WERI-Rb-1 (cell line): Measurements from ENCODE around the gene EIF1.

Experiments used
- DNase-seq: peaks from one replicate; pipeline ENCODE4 v3.0.0-alpha.2; 2020
- H3K27ac ChIP-seq: fragments of 250-450 bp; sonication (Bioruptor Pico); 2 replicates; pipeline ENCODE4 v1.5.1; 2020; ENCODE audit warnings: mild to moderate bottlenecking, moderate library complexity
- H3K27me3 ChIP-seq: fragments of 250-450 bp; sonication (Bioruptor Pico); 2 replicates; pipeline ENCODE4 v1.5.1; 2021; ENCODE audit warnings: mild to moderate bottlenecking, low read depth, moderate library complexity; ENCODE audit not compliant: insufficient read depth, severe bottlenecking
- H3K36me3 ChIP-seq: fragments of 250-450 bp; sonication (Bioruptor Pico); 2 replicates; pipeline ENCODE4 v1.5.1; 2020; ENCODE audit warnings: mild to moderate bottlenecking, moderate library complexity
- H3K4me3 ChIP-seq: 2 replicates; pipeline ENCODE4 v1.5.1; 2011; ENCODE audit warnings: low read depth, mild to moderate bottlenecking, control low read depth, low read length
- H3K9me3 ChIP-seq: fragments of 250-450 bp; sonication (Bioruptor Pico); 2 replicates; pipeline ENCODE4 v1.5.1; 2021; ENCODE audit warnings: mild to moderate bottlenecking, moderate library complexity; ENCODE audit not compliant: severe bottlenecking
- TF ChIP-seq, protein P1 (sequence below): IDR thresholded peaks from 2 replicates; pipeline ENCODE4 v1.5.1; 2011; ENCODE audit warnings: low read depth, mild to moderate bottlenecking, control low read depth, inconsistent platforms, low read length

EIF1 gene

DNA sequence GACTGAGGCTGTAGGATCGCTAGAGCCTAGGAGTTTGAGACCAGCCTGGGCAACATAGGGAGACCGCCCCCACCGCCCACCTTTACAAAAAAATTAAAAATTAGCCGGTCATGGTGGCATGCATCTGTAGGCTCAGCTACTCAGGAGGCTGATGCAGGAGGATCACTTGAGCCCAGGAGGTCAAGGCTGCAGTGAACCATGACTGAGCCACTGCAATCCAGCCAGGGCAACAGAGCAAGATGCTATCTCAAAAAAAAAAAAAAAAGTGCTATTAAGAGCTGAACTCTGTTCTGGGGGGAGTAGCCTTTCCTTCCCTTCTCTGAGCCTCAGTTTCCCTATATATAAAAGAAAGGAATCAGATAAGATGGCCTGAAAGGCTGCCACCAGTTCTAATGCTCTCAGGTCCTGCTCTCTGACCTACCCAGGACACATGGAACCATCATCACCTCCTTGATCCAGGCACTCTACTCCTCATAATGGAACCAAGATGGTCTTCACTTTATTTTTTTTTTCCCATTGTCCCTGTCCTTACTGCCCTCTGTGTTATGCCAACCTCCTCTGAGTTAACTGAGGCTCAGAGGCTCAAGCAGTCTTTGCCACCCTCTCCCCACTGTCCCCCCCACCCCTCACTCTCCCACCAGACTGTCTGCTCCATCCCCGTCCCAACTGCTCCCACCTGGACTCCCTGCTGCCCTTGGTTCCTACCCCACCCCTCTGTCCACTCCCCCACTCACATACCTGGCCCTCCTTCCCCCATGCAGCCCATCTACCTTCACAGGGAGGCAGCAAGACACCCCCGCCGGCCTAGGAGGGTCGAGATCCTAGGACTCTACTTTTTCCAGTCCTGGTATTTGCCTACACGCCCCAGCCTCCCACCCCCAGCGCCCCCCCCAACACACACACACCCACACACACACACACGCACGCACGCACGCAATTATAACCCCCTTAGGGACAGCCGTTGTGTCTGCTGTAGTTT, 23.8 kb upstream of the EIF1 start:
- H3K36me3 ChIP-seq: no peaks in the 10 kb centered on the region
- TF ChIP-seq, protein P1, sequence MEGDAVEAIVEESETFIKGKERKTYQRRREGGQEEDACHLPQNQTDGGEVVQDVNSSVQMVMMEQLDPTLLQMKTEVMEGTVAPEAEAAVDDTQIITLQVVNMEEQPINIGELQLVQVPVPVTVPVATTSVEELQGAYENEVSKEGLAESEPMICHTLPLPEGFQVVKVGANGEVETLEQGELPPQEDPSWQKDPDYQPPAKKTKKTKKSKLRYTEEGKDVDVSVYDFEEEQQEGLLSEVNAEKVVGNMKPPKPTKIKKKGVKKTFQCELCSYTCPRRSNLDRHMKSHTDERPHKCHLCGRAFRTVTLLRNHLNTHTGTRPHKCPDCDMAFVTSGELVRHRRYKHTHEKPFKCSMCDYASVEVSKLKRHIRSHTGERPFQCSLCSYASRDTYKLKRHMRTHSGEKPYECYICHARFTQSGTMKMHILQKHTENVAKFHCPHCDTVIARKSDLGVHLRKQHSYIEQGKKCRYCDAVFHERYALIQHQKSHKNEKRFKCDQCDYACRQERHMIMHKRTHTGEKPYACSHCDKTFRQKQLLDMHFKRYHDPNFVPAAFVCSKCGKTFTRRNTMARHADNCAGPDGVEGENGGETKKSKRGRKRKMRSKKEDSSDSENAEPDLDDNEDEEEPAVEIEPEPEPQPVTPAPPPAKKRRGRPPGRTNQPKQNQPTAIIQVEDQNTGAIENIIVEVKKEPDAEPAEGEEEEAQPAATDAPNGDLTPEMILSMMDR: no peak
- peak overlapping the region; percentile 58 for H3K4me3 ChIP-seq
- H3K9me3 ChIP-seq: no peaks in the 10 kb centered on the region
- H3K27ac ChIP-seq: peak overlapping the region; percentile 78
- DNase-seq: no peak
- H3K27me3 ChIP-seq: no peaks in the 10 kb centered on the region

GRCh38 chr17:41665566-41666236, 23.0 kb upstream of the EIF1 start:
- H3K9me3 ChIP-seq: no peaks in the 10 kb centered on the region
- TF ChIP-seq, protein P1: peak; percentile 99
- H3K36me3 ChIP-seq: no peaks in the 10 kb centered on the region
- peak overlapping the region; percentile 58 for H3K4me3 ChIP-seq
- peak overlapping the region; percentile 78 for H3K27ac ChIP-seq
- DNase-seq: peak; percentile 97
- no peaks in the 10 kb centered on the region for H3K27me3 ChIP-seq

DNA sequence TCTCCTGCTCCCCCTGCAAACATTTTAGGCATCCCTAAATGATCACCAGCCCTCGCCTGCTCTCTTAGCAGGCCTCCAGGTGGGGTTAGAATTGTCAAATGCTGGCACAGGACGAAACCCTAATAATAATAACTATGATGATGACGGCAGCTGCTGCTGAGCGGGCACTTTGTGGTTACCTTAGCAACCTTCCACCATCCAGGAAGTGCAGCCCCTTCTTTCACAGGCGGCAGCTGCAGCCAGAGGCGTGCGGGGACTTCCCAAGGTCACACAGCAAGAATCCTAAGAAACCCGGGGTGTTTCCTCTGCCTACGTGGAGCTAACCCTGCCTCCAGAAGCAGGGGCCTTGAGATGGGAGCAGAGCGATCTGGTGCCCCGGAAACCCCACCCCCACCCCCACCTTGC, 22.4 kb upstream of the EIF1 start:
- H3K27me3 ChIP-seq: no peaks in the 10 kb centered on the region
- TF ChIP-seq, protein P1: no peak
- no peaks in the 10 kb centered on the region for H3K9me3 ChIP-seq
- peak overlapping the region; percentile 58 for H3K4me3 ChIP-seq
- peak overlapping the region; percentile 78 for H3K27ac ChIP-seq
- peak; percentile 44 for DNase-seq
- no peaks in the 10 kb centered on the region for H3K36me3 ChIP-seq

GRCh38 chr17:41666708-41667279, 21.9 kb upstream of the EIF1 start:
- Histone ChIP-seq H3K27ac (no peak overlapping the region), H3K4me3 (peak overlapping the region; percentile 58), H3K27me3 (no peaks in the 10 kb centered on the region), H3K36me3 (no peaks in the 10 kb centered on the region), H3K9me3 (no peaks in the 10 kb centered on the region)
- peak; percentile 91 for DNase-seq
- TF ChIP-seq, protein P1: peak; percentile 99

GRCh38 chr17:41667280-41668041, 21.2 kb upstream of the EIF1 start:
- Histone ChIP-seq H3K27me3 (no peaks in the 10 kb centered on the region), H3K27ac (no peak overlapping the region), H3K4me3 (peak overlapping the region; percentile 58), H3K9me3 (no peaks in the 10 kb centered on the region), H3K36me3 (no peaks in the 10 kb centered on the region)
- TF ChIP-seq, protein P1: no peak
- no peak for DNase-seq
